PC-9 (cell line): Measurements from ENCODE around the gene SPTB. TPM values are rescaled to one million over a fixed set of nuclear protein-coding genes. Genes with fewer than 3 reads are reported as not detected.

Source experiments
- BruUV-seq: library from RNA; stranded (reverse); fragments of 400-500 nt; replicated peaks from 2 replicates; lab custom pipeline; 2021; lab: Mats Ljungman, UMichigan
- CTCF ChIA-PET: fragments of 300-600 bp; sonication (Branson Sonifier 250); formaldehyde crosslinking; loops from one replicate; lab custom pipeline; 2022; ENCODE audit warnings: antibody characterized with exemption; lab: Charles Lee
- POLR2A ChIA-PET: fragments of 300-600 bp; sonication (Branson Sonifier 250); formaldehyde crosslinking; loops from one replicate; lab custom pipeline; 2022; ENCODE audit warnings: antibody characterized with exemption; ENCODE audit not compliant: unreplicated experiment; lab: Charles Lee
- DNase-seq, 2 experiments: peaks; one replicate each; pipeline versions ENCODE4 v3.0.0 to v3.0.0-alpha.2; 2015 to 2022; ENCODE audit warnings: mixed read lengths in 1 of 2
- H2AFZ ChIP-seq: fragments of 200-600 bp; sonication (generic); 2 replicates; pipeline ENCODE4 v1.8.1; 2017; ENCODE audit warnings: antibody characterized with exemption
- H3F3A ChIP-seq: fragments of 200-600 bp; sonication (generic); 2 replicates; pipeline ENCODE4 v1.8.1; 2017; ENCODE audit warnings: antibody characterized with exemption, mild to moderate bottlenecking, low read depth; ENCODE audit not compliant: insufficient read depth
- H3K27ac ChIP-seq: fragments of 200-600 bp; sonication (generic); 2 replicates; pipeline ENCODE4 v1.6.1; 2016; ENCODE audit warnings: mixed run types
- H3K27me3 ChIP-seq: fragments of 200-600 bp; sonication (generic); 2 replicates; pipeline ENCODE4 v1.6.1; 2016; ENCODE audit warnings: low read depth, mixed run types; ENCODE audit not compliant: insufficient read depth
- H3K36me3 ChIP-seq: fragments of 200-600 bp; sonication (generic); 2 replicates; pipeline ENCODE4 v1.6.1; 2016; ENCODE audit warnings: low read depth, mixed run types
- H3K4me1 ChIP-seq: fragments of 200-600 bp; sonication (generic); replicated peaks from 2 replicates; pipeline ENCODE4 v1.6.1; 2016; ENCODE audit warnings: mixed run types; ENCODE audit not compliant: insufficient read depth
- H3K4me2 ChIP-seq: fragments of 200-600 bp; sonication (generic); 2 replicates; pipeline ENCODE4 v1.6.1; 2017; ENCODE audit warnings: mixed run types
- H3K4me3 ChIP-seq: fragments of 200-600 bp; sonication (generic); 2 replicates; pipeline ENCODE4 v1.6.1; 2016; ENCODE audit warnings: mixed run types
- H3K79me2 ChIP-seq: fragments of 200-600 bp; sonication (generic); 2 replicates; pipeline ENCODE4 v1.6.1; 2017; ENCODE audit warnings: low read depth, mixed run types
- H3K9me2 ChIP-seq: fragments of 200-600 bp; sonication (generic); 2 replicates; pipeline ENCODE4 v1.8.1; 2017; ENCODE audit warnings: mild to moderate bottlenecking; ENCODE audit not compliant: insufficient read depth
- H3K9me3 ChIP-seq: fragments of 200-600 bp; sonication (generic); 2 replicates; pipeline ENCODE4 v1.8.1; 2016; ENCODE audit warnings: low read depth; ENCODE audit not compliant: insufficient read depth
- H4K20me1 ChIP-seq: fragments of 200-600 bp; sonication (generic); 2 replicates; pipeline ENCODE4 v1.8.1; 2017; ENCODE audit not compliant: insufficient read depth
- EZH2 ChIP-seq: fragments of 200-600 bp; sonication (generic); IDR thresholded peaks from 2 replicates; pipeline ENCODE4 v1.8.0; 2017; ENCODE audit warnings: antibody characterized with exemption, low read depth
- intact Hi-C: fragments of 100-400 bp; cut with micrococcal nuclease; formaldehyde crosslinking; loops from one replicate; pipeline ENCODE4 v1.10.0; 2022; ENCODE audit not compliant: unreplicated experiment
- microRNA-seq: library from miRNA; unstranded; fragments of <30 nt; microRNA quantifications from one replicate; pipeline ENCODE4 v1.2.0, GENCODE V29; 2021; ENCODE audit warnings: borderline number of aligned reads, borderline replicate concordance
- total RNA-seq: library from RNA; stranded (reverse); gene quantifications from 2 replicates; pipeline ENCODE4 v1.2.3, GENCODE V29; 2021
- TF ChIP-seq, protein P1 (sequence below): fragments of 200-600 bp; sonication (generic); conservative IDR thresholded peaks from 2 replicates; pipeline ENCODE4 v1.6.1; 2017; ENCODE audit warnings: mixed run types, antibody characterized with exemption, mild to moderate bottlenecking, moderate library complexity

The SPTB gene
- total RNA-seq, 1 experiment from 2014 or later, result 0.50 TPM

DNA sequence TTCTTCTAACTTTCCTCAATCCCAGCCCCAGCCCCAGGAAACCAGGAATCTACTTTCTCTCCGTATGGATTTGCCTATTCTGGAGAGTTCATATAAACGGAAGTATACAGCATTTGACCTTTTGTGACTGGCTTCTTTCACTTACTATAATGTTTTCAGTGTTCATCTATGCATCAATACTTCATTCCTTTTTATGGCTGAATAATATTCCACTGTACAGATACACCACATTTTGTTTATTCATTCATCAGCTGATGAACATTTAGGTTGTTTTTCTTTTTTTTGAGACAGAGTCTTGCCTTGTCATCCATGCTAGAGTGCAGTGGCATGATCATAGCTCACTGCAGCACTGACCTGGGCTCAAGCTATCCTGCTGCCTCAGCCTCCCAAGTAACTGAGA lies 179.4 kb downstream of the SPTB start:
- Histone ChIP-seq H3K27ac (no peak overlapping the region), H3K4me3 (no peak overlapping the region), H4K20me1 (no peaks in the 10 kb centered on the region), H3K27me3 (no peaks in the 10 kb centered on the region), H3K4me1 (peaks cover 44% of the 10 kb centered on the region), H3F3A (peaks cover 27% of the 10 kb centered on the region), H3K9me2 (no peaks in the 10 kb centered on the region), H3K36me3 (no peaks in the 10 kb centered on the region), H3K79me2 (peaks cover 9% of the 10 kb centered on the region), H2AFZ (no peak overlapping the region), H3K4me2 (no peak overlapping the region), H3K9me3 (no peaks in the 10 kb centered on the region)
- no peak for TF ChIP-seq EZH2
- TF ChIP-seq, protein P1, sequence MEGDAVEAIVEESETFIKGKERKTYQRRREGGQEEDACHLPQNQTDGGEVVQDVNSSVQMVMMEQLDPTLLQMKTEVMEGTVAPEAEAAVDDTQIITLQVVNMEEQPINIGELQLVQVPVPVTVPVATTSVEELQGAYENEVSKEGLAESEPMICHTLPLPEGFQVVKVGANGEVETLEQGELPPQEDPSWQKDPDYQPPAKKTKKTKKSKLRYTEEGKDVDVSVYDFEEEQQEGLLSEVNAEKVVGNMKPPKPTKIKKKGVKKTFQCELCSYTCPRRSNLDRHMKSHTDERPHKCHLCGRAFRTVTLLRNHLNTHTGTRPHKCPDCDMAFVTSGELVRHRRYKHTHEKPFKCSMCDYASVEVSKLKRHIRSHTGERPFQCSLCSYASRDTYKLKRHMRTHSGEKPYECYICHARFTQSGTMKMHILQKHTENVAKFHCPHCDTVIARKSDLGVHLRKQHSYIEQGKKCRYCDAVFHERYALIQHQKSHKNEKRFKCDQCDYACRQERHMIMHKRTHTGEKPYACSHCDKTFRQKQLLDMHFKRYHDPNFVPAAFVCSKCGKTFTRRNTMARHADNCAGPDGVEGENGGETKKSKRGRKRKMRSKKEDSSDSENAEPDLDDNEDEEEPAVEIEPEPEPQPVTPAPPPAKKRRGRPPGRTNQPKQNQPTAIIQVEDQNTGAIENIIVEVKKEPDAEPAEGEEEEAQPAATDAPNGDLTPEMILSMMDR, result no peak
- no peak for DNase-seq
- intact Hi-C loops, result loop anchor here (10.0 kb wide), 1 partner anchor 195 kb away; the partner anchor contains the start of genes ZBTB1 and ZBTB25
- ChIA-PET CTCF (no interaction called here), POLR2A (no interaction called here)
- BruUV-seq, result no TSS peak

DNA sequence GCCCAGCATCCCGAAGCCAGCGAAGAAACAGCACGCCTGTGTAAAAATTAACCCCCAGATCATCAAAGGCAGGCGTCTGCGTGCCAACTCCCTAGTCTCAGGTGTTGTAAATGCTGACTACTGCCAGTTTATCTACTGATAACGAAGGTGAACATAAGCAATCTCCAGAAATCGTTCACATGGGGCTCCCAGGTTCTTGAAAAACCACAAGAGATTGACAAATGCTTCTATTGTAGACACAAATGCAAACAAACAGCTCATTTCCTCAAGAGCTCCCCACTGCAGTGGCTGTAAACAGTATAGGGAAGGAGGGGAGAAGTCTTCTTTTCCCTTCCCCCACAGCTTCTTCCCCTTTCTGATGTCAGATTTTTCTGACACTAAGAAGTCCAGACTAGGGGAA lies 180.8 kb downstream of the SPTB start:
- no peak overlapping the region for H3K27ac ChIP-seq
- no peaks in the 10 kb centered on the region for H3K27me3 ChIP-seq
- CTCF ChIA-PET, result interaction anchor here (0.5 to 1.8 kb wide), 2 partner anchors 159 to 212 kb away, joined by 4 to 6 read pairs; partner anchors contain the start of gene HSPA2
- H4K20me1 ChIP-seq, result no peaks in the 10 kb centered on the region
- TF ChIP-seq EZH2, result no peak
- TF ChIP-seq, protein P1, result no peak
- peaks cover 42% of the 10 kb centered on the region for H3K4me1 ChIP-seq
- no TSS peak for BruUV-seq
- H3F3A ChIP-seq, result peaks cover 27% of the 10 kb centered on the region
- peak in 1 of 2 experiments; percentile 98 for DNase-seq
- no peak overlapping the region for H2AFZ ChIP-seq
- intact Hi-C loops, result loop anchor here (1.0 kb wide), 1 partner anchor 19 kb away; no protein-coding TSS in a partner anchor
- H3K4me2 ChIP-seq, result peak overlapping the region; percentile 60
- no peaks in the 10 kb centered on the region for H3K79me2 ChIP-seq
- no peaks in the 10 kb centered on the region for H3K9me3 ChIP-seq
- POLR2A ChIA-PET, result interaction anchor here (0.6 to 1.0 kb wide), 6 partner anchors 19 to 1289 kb away, joined by 3 to 5 read pairs (median 4); no protein-coding TSS in a partner anchor
- no peak overlapping the region; the same call in 1 of the 2 replicates for H3K4me3 ChIP-seq
- no peaks in the 10 kb centered on the region for H3K9me2 ChIP-seq
- no peaks in the 10 kb centered on the region for H3K36me3 ChIP-seq

DNA sequence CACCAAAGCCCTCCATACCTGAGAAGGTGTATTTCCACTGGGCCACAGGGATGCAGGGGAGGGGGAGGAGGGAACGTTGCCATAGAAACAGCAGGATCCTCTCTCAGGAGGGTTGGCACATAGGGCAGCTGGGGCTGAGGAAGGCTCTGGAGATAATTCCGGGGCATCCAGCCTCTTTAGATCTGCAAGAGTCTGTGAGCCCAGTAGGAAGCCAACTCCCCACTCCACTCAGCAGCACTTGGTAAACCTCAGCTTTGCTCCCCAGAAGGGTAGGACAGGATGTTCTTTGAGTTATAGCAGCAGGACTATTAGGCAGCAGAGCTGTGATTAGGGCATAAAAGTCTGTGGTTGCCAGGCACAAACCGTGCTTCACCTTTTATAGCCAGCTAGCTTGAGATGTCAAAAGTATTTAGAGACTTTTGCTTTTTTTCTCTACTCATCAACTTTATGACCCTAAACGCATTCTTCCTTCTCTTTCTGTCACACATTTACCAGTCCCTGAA lies 183.3 kb downstream of the SPTB start:
- Histone ChIP-seq H3K79me2 (no peaks in the 10 kb centered on the region), H3K4me2 (no peak overlapping the region), H3F3A (peaks cover 15% of the 10 kb centered on the region), H3K4me3 (no peak overlapping the region), H3K9me3 (no peaks in the 10 kb centered on the region), H3K4me1 (peaks cover 24% of the 10 kb centered on the region), H3K9me2 (no peaks in the 10 kb centered on the region), H3K36me3 (no peaks in the 10 kb centered on the region), H3K27me3 (no peaks in the 10 kb centered on the region), H3K27ac (no peak overlapping the region), H4K20me1 (no peaks in the 10 kb centered on the region), H2AFZ (no peak overlapping the region)
- TF ChIP-seq, protein P1, result no peak
- TF ChIP-seq EZH2, result no peak
- intact Hi-C loops, result no loop called here
- DNase-seq, result no peak
- BruUV-seq, result no TSS peak
- CTCF ChIA-PET, result no interaction called here
- POLR2A ChIA-PET, result no interaction called here

Small RNAs within 50 kb of the gene (microRNA-seq; reads per million reads assigned to microRNA genes)
- not detected for gene MIR7855

Other genes with a start within 250 kb of the SPTB start
- 59.3 and 61.7 TPM in 2 replicates for gene PLEKHG3, start 175.5 kb downstream of the SPTB start, total RNA-seq
- gene CHURC1, start 34.5 kb upstream of the SPTB start, total RNA-seq, result 88.1 and 91.8 TPM in 2 replicates
- 196 and 323 TPM in 2 replicates for gene GPX2, start 62.8 kb upstream of the SPTB start, total RNA-seq
- 52.9 and 74.9 TPM in 2 replicates for gene RAB15, start 92.4 kb upstream of the SPTB start, total RNA-seq
- 23.5 and 35.3 TPM in 2 replicates for gene FNTB, start 107.0 kb upstream of the SPTB start, total RNA-seq
- 76.1 and 84.1 TPM in 2 replicates for gene MAX, start 222.6 kb upstream of the SPTB start, total RNA-seq